Skeletal muscle cell (primary cell): Measurements from ENCODE around the gene AGPS.
"Not testable (repeated sequence)": the region's sequence is repeated elsewhere in the genome, so short reads cannot be mapped to it uniquely, and the experiment has no call there.

ENCODE experiments used
- DNase-seq: peaks from one replicate; pipeline ENCODE4 v3.0.0-alpha.2; 2010; ENCODE audit warnings: low read depth
- H3K4me3 ChIP-seq: 2 replicates; pipeline ENCODE4 v1.5.1; 2011; ENCODE audit warnings: low read depth, mild to moderate bottlenecking, control low read depth, low read length, moderate library complexity

The AGPS gene

GRCh38 chr2:177541258-177541991, 148.9 kb downstream of the AGPS start:
- no peak for DNase-seq
- no peak overlapping the region for H3K4me3 ChIP-seq

GRCh38 chr2:177542396-177542795, 149.8 kb downstream of the AGPS start:
- DNase-seq = no peak
- no peak overlapping the region for H3K4me3 ChIP-seq

- no peak overlapping the region for H3K4me3 ChIP-seq
- peak; percentile 84 for DNase-seq
Observed at GRCh38 chr2:177543007-177543760, 150.6 kb downstream of the AGPS start.

- no peak for DNase-seq
- no peak overlapping the region for H3K4me3 ChIP-seq
Observed at GRCh38 chr2:177545143-177545542, 152.6 kb downstream of the AGPS start.

- no peak for DNase-seq
Observed at GRCh38 chr2:177545981-177546585, 153.5 kb downstream of the AGPS start.

GRCh38 chr2:177547122-177547521, 154.5 kb downstream of the AGPS start:
- DNase-seq = no peak
- no peak overlapping the region for H3K4me3 ChIP-seq

More at GRCh38 chr2:177545981-177546585, 153.5 kb downstream of the AGPS start:
- no peak overlapping the region for H3K4me3 ChIP-seq

GRCh38 chr2:177547772-177548171, 155.2 kb downstream of the AGPS start:
- no peak overlapping the region for H3K4me3 ChIP-seq
- no peak for DNase-seq

GRCh38 chr2:177548636-177549035, 156.1 kb downstream of the AGPS start:
- H3K4me3 ChIP-seq = no peak overlapping the region
- no peak for DNase-seq

GRCh38 chr2:177549171-177549570, 156.6 kb downstream of the AGPS start:
- no peak for DNase-seq
- no peak overlapping the region for H3K4me3 ChIP-seq

GRCh38 chr2:177550264-177551200, 158.0 kb downstream of the AGPS start:
- DNase-seq = no peak
- no peak overlapping the region for H3K4me3 ChIP-seq

GRCh38 chr2:177551360-177551759, 158.8 kb downstream of the AGPS start:
- not testable (repeated sequence) for H3K4me3 ChIP-seq, DNase-seq

GRCh38 chr2:177551989-177552421, 159.4 kb downstream of the AGPS start:
- no peak for DNase-seq
- H3K4me3 ChIP-seq = peak overlapping the region; percentile 67

- DNase-seq = peak; percentile 49
- H3K4me3 ChIP-seq = peak overlapping the region; percentile 67
Observed at GRCh38 chr2:177552422-177553175, 160.0 kb downstream of the AGPS start.

GRCh38 chr2:177553176-177553884, 160.8 kb downstream of the AGPS start:
- peak overlapping the region; percentile 67 for H3K4me3 ChIP-seq
- no peak for DNase-seq

- H3K4me3 ChIP-seq = no peak overlapping the region
- DNase-seq = no peak
Observed at GRCh38 chr2:177554365-177554764, 161.8 kb downstream of the AGPS start.

- no peak for DNase-seq
- H3K4me3 ChIP-seq = no peak overlapping the region
Observed at GRCh38 chr2:177556153-177556552, 163.6 kb downstream of the AGPS start.

GRCh38 chr2:177557794-177558193, 165.2 kb downstream of the AGPS start:
- no peak overlapping the region for H3K4me3 ChIP-seq
- DNase-seq = no peak

- H3K4me3 ChIP-seq = no peak overlapping the region
- no peak for DNase-seq
Observed at GRCh38 chr2:177559638-177560037, 167.1 kb downstream of the AGPS start.
